ENCODE results near the gene PDE5A. TPM values are rescaled to one million over a fixed set of nuclear protein-coding genes. Genes with fewer than 3 reads are reported as not detected.
"Not testable (repeated sequence)": the region's sequence is repeated elsewhere in the genome, so short reads cannot be mapped to it uniquely, and the experiment has no call there.

The PDE5A gene
- total RNA-seq, 1 donor from 2014 or later, result 8.3 TPM

- no peak for DNase-seq (ENCODE audit: low spot score)
These were observed 17.9 kb upstream of the PDE5A start for GRCh38 chr4:119646347-119647071.

GRCh38 chr4:119643306-119644042 lies 14.9 kb upstream of the PDE5A start:
- DNase-seq (ENCODE audit: low spot score), result no peak

- DNase-seq (ENCODE audit: low spot score), result no peak
These were observed 13.2 kb upstream of the PDE5A start for GRCh38 chr4:119641765-119642164.

GRCh38 chr4:119638359-119638758 lies 9.8 kb upstream of the PDE5A start:
- DNase-seq (ENCODE audit: low spot score), result no peak

GRCh38 chr4:119636851-119637250 lies 8.2 kb upstream of the PDE5A start:
- DNase-seq (ENCODE audit: low spot score), result not testable (repeated sequence)

- no peak for DNase-seq (ENCODE audit: low spot score)
These were observed 3.6 kb upstream of the PDE5A start for GRCh38 chr4:119632216-119632615.

- DNase-seq (ENCODE audit: low spot score), result no peak
These were observed 503 bp upstream of the PDE5A start for GRCh38 chr4:119629142-119629471.

- peak; percentile 90 for DNase-seq (ENCODE audit: low spot score)
These were observed 1.0 kb downstream of the PDE5A start for GRCh38 chr4:119627267-119628255.

GRCh38 chr4:119626943-119627266 lies 1.7 kb downstream of the PDE5A start:
- DNase-seq (ENCODE audit: low spot score), result no peak

- DNase-seq (ENCODE audit: low spot score), result no peak
These were observed 2.2 kb downstream of the PDE5A start for GRCh38 chr4:119626420-119626819.

- DNase-seq (ENCODE audit: low spot score), result no peak
These were observed 2.8 kb downstream of the PDE5A start for GRCh38 chr4:119625761-119626160.

GRCh38 chr4:119624356-119624755 lies 4.2 kb downstream of the PDE5A start:
- DNase-seq (ENCODE audit: low spot score), result no peak

- no peak for DNase-seq (ENCODE audit: low spot score)
These were observed 5.6 kb downstream of the PDE5A start for GRCh38 chr4:119623025-119623424.

- no peak for DNase-seq (ENCODE audit: low spot score)
These were observed 13.4 kb downstream of the PDE5A start for GRCh38 chr4:119615068-119615719.

GRCh38 chr4:119604266-119604665 lies 24.3 kb downstream of the PDE5A start:
- DNase-seq (ENCODE audit: low spot score), result no peak

- DNase-seq (ENCODE audit: low spot score), result no peak
These were observed 26.2 kb downstream of the PDE5A start for GRCh38 chr4:119602366-119602765.

GRCh38 chr4:119598521-119598920 lies 30.1 kb downstream of the PDE5A start:
- DNase-seq (ENCODE audit: low spot score), result no peak

- no peak for DNase-seq (ENCODE audit: low spot score)
These were observed 31.2 kb downstream of the PDE5A start for GRCh38 chr4:119597377-119597776.

- no peak for DNase-seq (ENCODE audit: low spot score)
These were observed 34.9 kb downstream of the PDE5A start for GRCh38 chr4:119593698-119594097.

GRCh38 chr4:119592830-119593229 lies 35.8 kb downstream of the PDE5A start:
- DNase-seq (ENCODE audit: low spot score), result no peak

- DNase-seq (ENCODE audit: low spot score), result no peak
These were observed 39.4 kb downstream of the PDE5A start for GRCh38 chr4:119589165-119589564.
